Activated CD4-positive, alpha-beta T cell treated with anti-CD3 and anti-CD28 coated beads for 1 hour (primary cell): ENCODE results near the gene FRRS1.
"Not testable (repeated sequence)": the region's sequence is repeated elsewhere in the genome, so short reads cannot be mapped to it uniquely, and the experiment has no call there.

Experiments
- DNase-seq: peaks from one replicate; pipeline ENCODE4 v3.0.0-alpha.2; 2020

The FRRS1 gene

GRCh38 chr1:99763956-99764355 lies 2.5 kb downstream of the FRRS1 start:
- DNase-seq = no peak

DNA sequence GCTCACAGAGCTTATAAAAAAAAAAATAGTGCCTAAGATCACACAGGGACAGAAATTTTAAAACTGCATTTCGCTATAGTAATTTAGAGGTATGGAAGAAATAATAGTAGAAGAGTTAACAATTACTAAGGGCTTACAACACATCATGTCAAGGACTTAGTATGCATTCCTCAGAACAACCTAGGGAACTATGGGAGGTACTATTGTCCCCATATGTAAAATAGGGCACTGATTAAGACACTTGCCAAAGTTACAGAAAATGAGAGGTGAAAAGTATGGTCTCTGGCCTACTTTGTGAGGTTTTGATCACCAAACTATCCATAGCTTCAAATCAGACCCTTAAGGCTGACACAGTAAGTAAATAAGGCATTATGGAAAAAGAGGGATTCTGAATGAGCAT lies 4.7 kb downstream of the FRRS1 start:
- DNase-seq = no peak

DNA sequence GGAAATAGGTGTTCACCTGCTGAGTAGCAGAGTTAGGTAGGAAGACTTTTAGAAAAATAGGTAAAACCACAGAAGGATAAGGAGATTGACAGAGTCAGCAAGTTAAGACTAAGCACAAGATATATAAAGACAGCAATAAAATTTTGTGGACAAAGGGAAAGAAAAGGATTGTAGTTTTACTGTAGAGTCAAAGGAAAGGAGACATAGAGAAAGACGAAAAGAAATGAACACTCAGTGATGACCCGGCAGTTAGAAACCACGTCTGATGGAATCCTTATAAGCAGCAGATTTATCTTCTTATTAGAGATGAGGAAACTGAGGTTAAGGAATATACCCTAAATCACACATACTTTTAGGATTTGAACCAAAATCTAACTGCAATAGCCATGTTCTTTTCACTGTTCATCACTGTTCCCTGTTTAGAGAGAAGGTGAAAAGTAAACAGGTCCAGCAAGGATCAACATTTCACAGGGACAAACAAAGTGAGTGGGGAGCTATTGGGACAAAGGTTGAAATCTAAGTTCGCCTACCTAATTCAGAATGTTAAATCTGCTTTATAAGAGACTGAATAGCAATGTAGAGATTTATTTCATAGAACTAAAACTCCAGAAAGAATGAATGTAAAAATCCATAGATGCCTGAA lies 6.8 kb downstream of the FRRS1 start:
- DNase-seq = no peak

DNA sequence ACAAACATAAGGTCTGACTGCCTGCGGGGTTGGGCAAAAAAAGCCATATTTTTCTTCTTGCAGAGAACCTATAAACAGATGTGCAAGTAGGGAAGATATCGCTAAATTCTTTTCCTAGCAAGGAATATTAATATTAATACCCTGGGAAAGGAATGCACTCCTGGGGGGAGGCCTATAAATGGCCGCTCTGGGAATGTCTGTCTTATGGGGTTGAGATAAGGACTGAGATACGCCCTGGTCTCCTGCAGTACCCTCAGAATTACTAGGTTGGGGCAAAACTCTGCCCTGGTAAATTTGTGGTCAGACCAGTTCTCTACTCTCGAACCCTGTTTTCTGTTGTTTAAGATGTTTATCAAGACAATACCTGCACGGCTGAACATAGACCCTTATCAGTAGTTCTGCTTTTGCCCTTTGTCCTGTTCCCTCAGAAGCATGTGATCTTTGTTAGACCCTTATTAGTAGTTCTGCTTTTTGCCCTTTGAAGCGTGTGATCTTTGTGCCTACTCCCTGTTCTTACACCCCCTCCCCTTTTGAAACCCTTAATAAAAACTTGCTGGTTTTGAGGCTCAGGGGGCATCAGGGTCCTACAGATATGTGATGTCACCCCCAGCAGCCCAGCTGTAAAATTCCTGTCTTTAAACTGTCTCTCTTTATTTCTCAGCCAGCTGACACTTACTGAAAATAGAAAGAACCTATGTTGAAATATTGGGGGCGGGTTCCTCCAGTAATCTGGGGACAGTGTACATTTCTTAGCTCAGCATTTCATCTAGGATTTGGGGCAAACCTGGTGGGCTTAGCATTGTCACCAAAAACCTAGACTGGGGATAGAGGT lies 7.5 kb downstream of the FRRS1 start:
- not testable (repeated sequence) for DNase-seq

- DNase-seq = no peak
Measured at GRCh38 chr1:99758073-99758511, 8.3 kb downstream of the FRRS1 start.

- DNase-seq = no peak
Measured at GRCh38 chr1:99756598-99756997, 9.8 kb downstream of the FRRS1 start.

DNA sequence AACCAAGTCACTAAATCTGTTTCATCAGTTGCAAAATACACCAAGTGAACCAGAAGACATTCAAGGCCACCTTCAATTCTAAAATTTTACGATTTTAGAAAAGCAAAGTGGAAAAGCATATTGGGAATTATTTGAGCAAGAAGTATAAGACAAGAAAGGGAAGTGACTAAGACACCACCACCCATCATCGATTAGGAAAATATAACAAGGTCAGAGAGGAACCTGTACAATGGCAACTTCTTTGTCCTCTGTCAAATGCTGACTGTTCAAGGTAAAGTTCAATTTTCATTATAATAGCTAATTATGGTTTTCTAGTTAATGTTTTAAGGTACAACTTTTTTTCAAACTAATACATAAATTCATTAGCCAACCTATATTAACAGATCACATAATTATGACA lies 10.8 kb downstream of the FRRS1 start:
- no peak for DNase-seq

DNA sequence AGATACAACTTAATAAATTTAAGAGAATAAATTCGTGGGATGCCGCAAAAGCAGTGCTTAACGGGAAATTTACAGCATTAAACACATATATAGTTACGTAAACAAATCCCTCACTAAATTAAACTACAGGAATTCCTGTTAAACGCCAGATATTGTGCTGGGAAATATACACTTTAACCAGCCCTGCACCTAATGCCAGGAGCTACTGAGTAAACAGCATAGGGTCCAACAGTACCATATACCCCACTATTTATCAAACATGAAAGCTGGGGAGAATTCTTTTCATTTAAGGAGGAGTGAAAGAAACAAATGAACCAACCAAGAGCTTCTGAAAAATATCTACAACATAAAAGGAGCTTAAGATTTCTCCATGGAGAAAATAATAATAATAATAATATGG lies 11.7 kb downstream of the FRRS1 start:
- DNase-seq = no peak

DNA sequence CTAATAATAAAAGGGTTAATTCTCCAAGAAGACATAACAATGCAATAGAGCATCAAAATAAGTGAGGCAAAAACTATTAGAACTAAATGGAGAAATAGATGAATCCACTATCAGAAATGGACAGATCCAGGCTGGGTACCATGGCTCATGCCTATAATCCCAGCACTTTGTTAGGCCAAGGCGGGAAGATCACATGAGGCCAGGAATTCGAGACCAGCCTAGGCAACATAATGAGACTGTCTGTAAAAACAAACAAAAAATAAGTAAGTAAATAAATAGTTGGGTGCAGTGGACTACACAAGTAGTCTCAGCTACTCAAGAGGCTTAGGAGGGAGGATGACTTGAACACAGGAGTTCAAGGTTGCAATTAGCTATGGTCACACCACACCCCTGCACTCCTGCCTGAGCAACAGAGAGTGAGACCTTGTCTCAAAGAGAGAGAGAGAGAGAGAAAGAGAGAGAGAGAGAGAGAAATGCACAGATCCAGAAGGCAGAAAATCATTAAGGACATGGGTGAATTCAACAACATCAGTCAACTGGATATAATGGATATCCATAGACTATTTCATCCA lies 12.3 kb downstream of the FRRS1 start:
- no peak for DNase-seq

GRCh38 chr1:99751877-99752504 lies 14.4 kb downstream of the FRRS1 start:
- DNase-seq = no peak

DNA sequence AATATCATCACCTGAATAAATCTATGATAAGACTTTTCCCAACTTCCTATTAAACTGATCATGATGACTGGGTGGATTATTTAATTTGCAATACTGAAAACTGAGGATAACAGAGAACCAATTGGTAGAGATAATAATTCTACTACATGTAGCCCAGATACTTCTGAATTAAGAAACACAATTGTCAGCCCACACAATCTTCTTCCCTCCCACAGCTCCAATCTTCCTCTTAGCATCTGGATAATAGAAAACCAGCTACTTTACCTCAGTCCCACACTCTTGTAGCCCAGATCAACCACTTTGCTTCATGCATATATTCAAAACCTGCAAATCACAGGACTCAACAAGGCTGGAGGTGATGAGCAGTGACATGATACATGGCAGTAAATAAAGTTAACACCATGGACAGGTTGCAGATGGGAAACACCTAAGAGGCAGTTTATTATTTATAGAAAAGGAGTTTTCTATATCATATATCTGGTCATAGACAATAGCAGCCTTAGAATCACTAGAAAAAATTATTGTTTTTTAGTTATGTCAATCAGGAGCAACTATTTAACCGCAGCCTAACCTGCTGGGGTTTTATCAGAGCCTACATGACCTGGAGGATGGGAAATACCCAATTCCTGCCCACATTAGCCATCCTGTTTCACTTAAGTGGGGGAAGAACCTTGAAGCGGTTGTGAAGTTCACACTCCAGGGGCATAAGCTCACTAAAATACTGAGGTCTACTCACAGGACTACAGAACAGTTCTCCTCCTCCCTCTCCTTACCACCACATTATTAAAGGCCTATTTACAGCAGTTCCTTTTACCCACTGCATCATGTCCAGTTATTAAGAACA lies 16.7 kb downstream of the FRRS1 start:
- DNase-seq = no peak

DNA sequence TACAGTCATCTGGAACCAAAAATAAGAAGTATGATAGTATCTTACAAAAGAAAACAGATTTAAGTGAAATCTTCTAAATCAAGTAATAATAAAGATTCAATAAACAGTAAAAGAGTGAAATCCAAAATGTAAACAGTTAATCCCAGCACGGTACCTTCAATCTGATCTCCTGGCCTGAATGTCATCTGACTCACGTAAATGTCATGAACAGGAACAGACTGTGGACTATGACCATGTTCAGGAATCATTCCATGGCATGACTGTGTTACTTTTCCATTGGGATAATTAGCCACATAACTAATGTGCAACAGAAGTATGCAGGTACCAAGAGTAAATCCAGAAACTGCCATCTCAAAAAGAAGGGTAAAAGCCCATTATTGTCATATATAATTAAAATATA lies 18.0 kb downstream of the FRRS1 start:
- no peak for DNase-seq

- DNase-seq = no peak
Measured at GRCh38 chr1:99745684-99746083, 20.8 kb downstream of the FRRS1 start.

DNA sequence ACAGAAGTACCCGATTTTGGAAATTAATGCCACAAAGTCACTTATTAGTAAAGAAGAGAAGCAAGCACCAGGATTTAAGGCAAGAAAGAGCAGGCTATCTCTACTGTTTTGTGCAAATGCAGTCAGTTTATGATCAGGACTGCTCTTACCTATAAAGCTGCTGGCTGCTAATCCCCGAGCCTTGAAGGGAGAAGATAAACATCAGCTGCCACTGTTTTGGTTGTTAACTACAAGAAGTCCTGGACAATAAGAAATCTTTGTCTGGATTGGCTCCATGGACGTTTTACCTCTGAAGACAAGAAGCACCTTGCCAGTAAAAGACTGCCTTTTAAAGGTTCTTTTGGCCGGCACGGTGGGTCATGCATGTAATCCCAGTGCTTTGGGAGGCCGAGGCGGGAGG lies 21.4 kb downstream of the FRRS1 start:
- DNase-seq = no peak

GRCh38 chr1:99740141-99740540 lies 26.3 kb downstream of the FRRS1 start:
- no peak for DNase-seq

- no peak for DNase-seq
Measured at GRCh38 chr1:99738858-99739465, 27.5 kb downstream of the FRRS1 start.

GRCh38 chr1:99737016-99737415 lies 29.4 kb downstream of the FRRS1 start:
- DNase-seq = no peak

GRCh38 chr1:99735852-99736251 lies 30.6 kb downstream of the FRRS1 start:
- no peak for DNase-seq

GRCh38 chr1:99731384-99731783 lies 35.1 kb downstream of the FRRS1 start:
- no peak for DNase-seq

DNA sequence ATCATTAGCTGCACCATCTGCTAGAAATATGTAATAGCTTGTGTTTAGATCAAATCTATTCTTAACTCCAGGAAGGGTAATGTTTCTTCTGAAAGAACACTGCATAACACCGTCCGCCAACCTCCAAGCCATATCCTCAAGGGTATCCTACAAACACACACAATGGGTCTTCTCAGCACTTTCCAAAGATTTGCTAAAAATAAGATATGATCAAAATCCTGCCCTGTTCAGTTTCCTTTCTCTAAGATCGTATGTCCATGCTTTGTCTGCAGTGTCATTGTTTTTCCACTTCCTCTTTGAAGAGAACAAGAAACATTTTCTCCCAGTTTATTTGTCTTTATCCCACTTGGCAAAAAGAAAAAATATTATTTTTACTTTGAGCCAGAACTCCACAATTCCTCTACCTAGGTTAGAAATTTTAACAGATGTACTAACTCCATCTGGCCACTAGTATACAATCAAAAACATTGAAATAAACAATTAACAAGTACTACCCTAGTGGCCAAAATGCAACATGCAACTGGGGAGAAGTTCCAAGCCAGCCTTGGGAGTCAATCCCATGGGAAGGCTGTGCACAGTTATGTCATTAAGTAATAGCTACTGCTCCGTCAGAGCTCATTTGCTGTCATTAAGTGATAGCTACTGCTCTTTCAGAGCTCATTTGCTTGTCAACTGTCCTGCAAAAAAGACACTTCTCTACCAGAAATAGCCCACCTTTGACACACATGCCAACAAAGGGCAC lies 37.8 kb downstream of the FRRS1 start:
- DNase-seq = no peak

DNA sequence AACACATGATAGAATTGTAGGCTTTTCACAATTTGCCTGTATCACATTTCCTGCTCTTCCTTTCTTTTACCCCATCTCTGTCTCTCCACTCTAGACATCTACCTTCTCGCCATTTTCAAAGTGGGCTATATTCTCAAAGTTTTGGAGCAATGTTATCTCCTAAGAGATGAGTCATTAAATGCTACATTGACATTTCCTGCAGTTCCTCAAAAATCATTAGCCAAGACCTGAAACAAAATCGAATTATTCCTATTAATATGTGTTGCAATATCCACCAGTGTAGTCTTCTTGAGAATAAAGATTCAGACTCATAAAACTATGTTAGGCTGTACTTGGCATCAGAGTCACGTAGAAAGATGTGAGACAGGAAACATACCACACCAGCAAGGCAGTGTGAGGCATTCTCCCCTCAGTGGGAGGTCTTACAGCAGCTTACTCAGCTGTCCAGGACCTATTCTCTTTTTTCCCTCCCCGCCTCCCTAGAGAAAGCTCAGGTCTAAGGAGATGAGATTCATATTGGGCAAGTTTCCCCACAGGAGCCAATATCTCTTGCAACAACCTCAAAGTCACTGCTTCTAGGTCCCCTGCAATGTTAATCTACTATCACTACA lies 38.8 kb downstream of the FRRS1 start:
- no peak for DNase-seq
